HepG2 (cell line): ENCODE data around the gene SPTB. TPM values are rescaled to one million over a fixed set of nuclear protein-coding genes. Genes with fewer than 3 reads are reported as not detected.
A peak's percentile ranks its signal among the peaks of the same experiment; 100 is the strongest.

Experiments used
- ATAC-seq: fragments of 200-7000 bp; cut with Tn5 transposase; 3 replicates; pipeline ENCODE4 v1.9.1; 2020; ENCODE audit warnings: mild to moderate bottlenecking, moderate library complexity
- BruUV-seq: library from RNA; stranded (reverse); fragments of 400-500 nt; replicated peaks from 2 replicates; lab custom pipeline; 2021; lab: Mats Ljungman, UMichigan
- CTCF ChIA-PET: fragments of 300-600 bp; formaldehyde crosslinking; extraction: SDS; loops from one replicate; lab custom pipeline; 2021; ENCODE audit warnings: low total read pairs, inconsistent platforms, low intra/inter-chr PET ratio; lab: Yijun Ruan, JAX
- POLR2A ChIA-PET: fragments of 350-600 bp; sonication (Branson Sonifier 250); formaldehyde crosslinking; loops from one replicate; lab custom pipeline; 2020; ENCODE audit warnings: antibody characterized with exemption, inconsistent platforms; lab: Yijun Ruan, JAX
- DNase-seq: peaks from one replicate; pipeline ENCODE4 v3.0.0-alpha.2; 2015; ENCODE audit warnings: low spot score
- FAIRE-seq: peaks from 3 replicates; lab custom pipeline; 2011; peaks lifted over from hg19 to GRCh38; lab: Jason Lieb, UNC
- H2AFZ ChIP-seq: one replicate; pipeline ENCODE4 v1.6.1; 2011; ENCODE audit warnings: low read length, inconsistent platforms
- H3K27ac ChIP-seq: fragments of 300-600 bp; 3 replicates; pipeline ENCODE4 v1.8.0; 2011; ENCODE audit warnings: mixed run types, mild to moderate bottlenecking, mixed read lengths, low read length, inconsistent platforms; ENCODE audit not compliant: insufficient read depth; ENCODE audit errors: extremely low read length
- H3K27me3 ChIP-seq, 2 experiments: fragments of 200-600 bp in 1 of 2; 2 replicates in 1 of 2; 3 replicates in 1 of 2; pipeline versions ENCODE4 v1.6.0 to v1.8.0; 2011; ENCODE audit warnings: low read length in 2 of 2, mild to moderate bottlenecking in 2 of 2, moderate library complexity in 2 of 2, inconsistent platforms in 1 of 2; ENCODE audit not compliant: insufficient read depth in 2 of 2, control insufficient read depth in 1 of 2
- H3K36me3 ChIP-seq, 2 experiments: fragments of 200-600 bp in 1 of 2; replicated peaks in 1 of 2; 2 replicates in 1 of 2; 3 replicates in 1 of 2; pipeline versions ENCODE4 v1.5.1 to v1.8.0; 2011; ENCODE audit warnings: low read length in 2 of 2, inconsistent platforms in 1 of 2; ENCODE audit not compliant: insufficient read depth in 2 of 2, control insufficient read depth in 1 of 2
- H3K4me1 ChIP-seq: 2 replicates; pipeline ENCODE4 v1.5.1; 2012; ENCODE audit warnings: low read length, inconsistent platforms; ENCODE audit not compliant: insufficient read depth
- H3K4me2 ChIP-seq: 2 replicates; pipeline ENCODE4 v1.6.0; 2011; ENCODE audit warnings: low read depth, low read length, inconsistent platforms
- H3K4me3 ChIP-seq, 3 experiments: fragments of 200-600 bp in 1 of 3; sonication (generic), shearing (Covaris generic) in 1 of 3; replicated peaks in 1 of 3; 2 replicates each; pipeline ENCODE4 v1.5.1; 2011 to 2016; ENCODE audit warnings: low read length in 3 of 3, inconsistent platforms in 2 of 3, low read depth in 2 of 3, mild to moderate bottlenecking in 2 of 3, control low read depth in 1 of 3, mixed read lengths in 1 of 3; ENCODE audit not compliant: insufficient read depth in 1 of 3
- H3K79me2 ChIP-seq: one replicate; pipeline ENCODE4 v1.6.1; 2011; ENCODE audit warnings: low read length, inconsistent platforms; ENCODE audit not compliant: insufficient read depth
- H3K9ac ChIP-seq: 2 replicates; pipeline ENCODE4 v1.6.0; 2011; ENCODE audit warnings: mild to moderate bottlenecking, low read depth, low read length, inconsistent platforms; ENCODE audit not compliant: insufficient read depth
- H3K9me3 ChIP-seq: 2 replicates; pipeline ENCODE4 v1.5.1; 2012; ENCODE audit warnings: mild to moderate bottlenecking, low read length
- H4K20me1 ChIP-seq: 2 replicates; pipeline ENCODE4 v1.6.0; 2011; ENCODE audit warnings: inconsistent platforms, mild to moderate bottlenecking, low read length, moderate library complexity; ENCODE audit not compliant: insufficient read depth
- CBX2 ChIP-seq, 2 experiments: fragments of 200-600 bp in 1 of 2; sonication (generic); formaldehyde crosslinking in 1 of 2; IDR thresholded peaks; 2 replicates each; pipeline versions ENCODE4 v1.7.0 to v1.8.1; 2018 to 2022; ENCODE audit warnings: low read depth in 2 of 2, low read length in 1 of 2, mild to moderate bottlenecking in 1 of 2, missing genetic modification reagents in 1 of 2
- DR1 ChIP-seq: sonication (generic); formaldehyde crosslinking; IDR thresholded peaks from 2 replicates; pipeline ENCODE4 v1.8.0; 2021; ENCODE audit warnings: mild to moderate bottlenecking, missing genetic modification reagents, inconsistent platforms
- ELF4 ChIP-seq: sonication (generic); formaldehyde crosslinking; IDR thresholded peaks from 2 replicates; pipeline ENCODE4 v1.5.0; 2020; ENCODE audit warnings: missing genetic modification reagents, mild to moderate bottlenecking, moderate library complexity, borderline replicate concordance
- ETV6 ChIP-seq: sonication (generic); formaldehyde crosslinking; conservative IDR thresholded peaks from 2 replicates; pipeline ENCODE4 v1.4.0; 2020; ENCODE audit warnings: missing genetic modification reagents
- HMG20B ChIP-seq: conservative IDR thresholded peaks from 2 replicates; pipeline ENCODE4 v1.6.1; 2016; ENCODE audit warnings: missing genetic modification reagents, missing compliant biosample characterization
- HNRNPLL ChIP-seq: fragments of 200-400 bp; formaldehyde crosslinking; IDR thresholded peaks from 2 replicates; pipeline ENCODE4 v1.6.1; 2017; ENCODE audit warnings: mild to moderate bottlenecking, low read depth, low read length; ENCODE audit not compliant: poor library complexity, severe bottlenecking
- IKZF1 ChIP-seq: fragments of 450-650 bp; IDR thresholded peaks from 2 replicates; pipeline ENCODE4 v1.7.1; 2016
- KLF15 ChIP-seq: sonication (generic); formaldehyde crosslinking; IDR thresholded peaks from 2 replicates; pipeline ENCODE4 v1.8.1; 2023; ENCODE audit warnings: borderline replicate concordance, mild to moderate bottlenecking, inconsistent platforms, missing genetic modification reagents, mixed read lengths
- SMARCC2 ChIP-seq: fragments of 450-650 bp; IDR thresholded peaks from 2 replicates; pipeline ENCODE4 v1.6.1; 2017; ENCODE audit warnings: antibody characterized with exemption, mild to moderate bottlenecking
- SOX5 ChIP-seq: IDR thresholded peaks from 2 replicates; pipeline ENCODE4 v1.6.1; 2016; ENCODE audit warnings: borderline replicate concordance
- ZNF33B ChIP-seq: sonication (generic); formaldehyde crosslinking; IDR thresholded peaks from 2 replicates; pipeline ENCODE4 v1.5.1; 2020; ENCODE audit warnings: mild to moderate bottlenecking, missing genetic modification reagents
- ZNF563 ChIP-seq: sonication (generic); formaldehyde crosslinking; IDR thresholded peaks from 2 replicates; pipeline ENCODE4 v1.8.0; 2022; ENCODE audit warnings: mild to moderate bottlenecking, moderate library complexity, missing genetic modification reagents
- ZNF577 ChIP-seq: sonication (generic); formaldehyde crosslinking; IDR thresholded peaks from 2 replicates; pipeline ENCODE4 v1.4.0; 2020; ENCODE audit warnings: mild to moderate bottlenecking, low read depth, missing genetic modification reagents, borderline replicate concordance
- WGBS: methylation state at CpG from one replicate; pipeline ENCODE4 v1.1.6; 2017; ENCODE audit warnings: low lambda C conversion rate; 5-methylcytosine and 5-hydroxymethylcytosine counted together
- in situ Hi-C: cut with HindIII; loops from 2 replicates; pipeline ENCODE4 v1.10.0; 2017; ENCODE audit warnings: low pct_unique_long_range_greater_than_20kb; ENCODE audit not compliant: extremely low pct_ligation_motif_present
- intact Hi-C: fragments of 100-400 bp; cut with micrococcal nuclease; formaldehyde crosslinking; loops from one replicate; pipeline ENCODE4 v1.10.0; 2022; ENCODE audit not compliant: unreplicated experiment
- polyA plus RNA-seq, 8 experiments: library from polyadenylated mRNA; depleted of rRNA in 3 of 8; stranded (reverse) in 7 of 8; unstranded in 1 of 8; fragments of >200 nt; fragmentation: Illumina TruSeq in 4 of 8; extraction: Trizol in 4 of 8; gene quantifications; 2 replicates each; pipeline versions ENCODE4 v1.2.1 to v1.2.3, GENCODE V29; 2011 to 2016; ENCODE audit warnings: low read depth in 4 of 8, missing spikeins in 1 of 8, mixed read lengths in 1 of 8; ENCODE audit not compliant: insufficient read depth in 1 of 8
- total RNA-seq, 5 experiments: library from RNA; depleted of rRNA; stranded (reverse); fragments of >200 nt; fragmentation: Illumina TruSeq; extraction: Trizol; gene quantifications; 2 replicates each; pipeline ENCODE4 v1.2.3, GENCODE V29; 2016; ENCODE audit warnings: low read depth in 1 of 5
- TF ChIP-seq, protein P1 (sequence below): sonication (generic); formaldehyde crosslinking; IDR thresholded peaks from 2 replicates; pipeline ENCODE4 v1.5.1; 2020; ENCODE audit warnings: mild to moderate bottlenecking, missing genetic modification reagents, moderate library complexity
- TF ChIP-seq, protein P2 (sequence below): sonication (generic); formaldehyde crosslinking; conservative IDR thresholded peaks from 2 replicates; pipeline ENCODE4 v1.8.0; 2022; ENCODE audit warnings: missing genetic modification reagents
- TF ChIP-seq, protein P3 (sequence below): IDR thresholded peaks from 2 replicates; pipeline ENCODE4 v1.6.1; 2016; ENCODE audit warnings: mild to moderate bottlenecking, missing biosample characterization, missing genetic modification reagents

The SPTB gene
- total and polyA plus RNA-seq, 2 of the 13 experiments (the other 11 are each of a cell fraction or from before 2014, with no cell fraction given) = 0.01 to 0.02 TPM

DNA sequence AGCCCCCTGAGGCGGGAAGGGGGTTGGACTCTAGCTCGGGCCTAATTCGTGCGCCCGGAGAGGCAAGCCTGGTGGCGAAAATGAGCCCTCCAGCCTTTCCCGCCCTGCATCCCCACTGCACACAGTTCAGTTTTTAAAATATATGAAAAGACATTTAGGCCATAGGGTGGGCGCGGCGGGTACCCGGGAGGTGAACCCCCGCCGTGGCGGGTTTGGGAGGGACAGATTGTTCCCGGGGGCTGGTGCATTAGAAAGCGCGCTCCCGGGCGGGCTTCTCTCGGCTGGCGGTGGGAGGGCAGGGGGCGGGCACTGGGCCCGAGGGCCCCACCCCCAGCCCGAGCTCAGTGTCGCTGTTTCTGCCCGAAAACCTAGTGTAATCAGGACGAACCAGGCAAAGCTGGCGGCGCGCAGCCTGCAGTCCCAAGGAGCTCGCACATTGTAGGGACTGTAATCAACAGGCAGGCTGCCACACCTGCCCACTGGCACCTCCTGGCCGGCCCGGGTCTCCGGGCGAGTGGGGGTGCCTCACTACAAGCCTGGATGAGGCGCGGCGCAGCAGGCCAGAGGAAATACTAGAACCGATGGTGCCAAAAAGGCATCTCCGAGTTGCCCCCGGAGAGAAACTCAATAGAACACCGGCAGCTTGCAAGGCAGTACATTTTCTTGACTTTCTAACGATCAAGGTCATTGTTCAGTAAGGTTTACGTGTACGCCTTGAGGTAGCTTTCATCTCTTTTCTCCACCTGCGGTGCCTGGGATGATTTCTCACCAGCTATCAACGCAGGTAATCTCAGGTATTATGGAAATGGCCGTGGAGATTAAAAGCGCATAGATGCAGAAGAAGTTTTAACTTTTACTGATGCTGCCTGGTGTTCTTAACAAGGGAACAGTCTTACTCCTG lies 764 bp upstream of the SPTB start:
- Histone ChIP-seq H3K4me2 (peak overlapping the region; percentile 81), H3K4me1 (peaks cover 12% of the 10 kb centered on the region), H3K36me3 (no peaks in the 10 kb centered on the region), H4K20me1 (no peaks in the 10 kb centered on the region), H3K27me3 (peaks cover 9 to 47% of the 10 kb centered on the region in 2 experiments), H3K27ac (no peak overlapping the region), H3K79me2 (no peaks in the 10 kb centered on the region), H3K9ac (no peak overlapping the region), H2AFZ (no peak overlapping the region), H3K4me3 (peak overlapping the region; percentile 54 to 68 (median 67)), H3K9me3 (no peaks in the 10 kb centered on the region)
- FAIRE-seq = no peak
- in situ Hi-C loops (loop anchor here (25.0 kb wide), 1 partner anchor 218 kb away; no protein-coding TSS in a partner anchor), intact Hi-C loops (no loop called here)
- peak; percentile 86 for ATAC-seq
- BruUV-seq = no TSS peak
- WGBS = 6% methylated on average over 28 of the region's 49 CpGs
- ChIA-PET POLR2A (no interaction called here), CTCF (no interaction called here)
- no peak for DNase-seq
- TF ChIP-seq ELF4 (CRISPR knock-in tag) (no peak), KLF15 (CRISPR knock-in tag) (no peak), HMG20B (no peak), ZNF577 (CRISPR knock-in tag) (no peak), IKZF1 (no peak), ZNF563 (CRISPR knock-in tag) (0 out of 2 replicates have a peak, but pooled peaks have one; percentile 23), HNRNPLL (peak; percentile 37), CBX2 (IDR thresholded peaks at IDR 0.05; ENCODE audit: low read depth, low read length) (no peak), CBX2 (CRISPR knock-in tag; IDR thresholded peaks at IDR 0.05; ENCODE audit: low read depth) (peak; percentile 35; the same call in 1 of the 2 replicates), DR1 (CRISPR knock-in tag) (no peak), SOX5 (CRISPR knock-in tag) (no peak), ZNF33B (CRISPR knock-in tag) (no peak), ETV6 (CRISPR knock-in tag) (no peak), SMARCC2 (no peak)
- TF ChIP-seq, protein P1, sequence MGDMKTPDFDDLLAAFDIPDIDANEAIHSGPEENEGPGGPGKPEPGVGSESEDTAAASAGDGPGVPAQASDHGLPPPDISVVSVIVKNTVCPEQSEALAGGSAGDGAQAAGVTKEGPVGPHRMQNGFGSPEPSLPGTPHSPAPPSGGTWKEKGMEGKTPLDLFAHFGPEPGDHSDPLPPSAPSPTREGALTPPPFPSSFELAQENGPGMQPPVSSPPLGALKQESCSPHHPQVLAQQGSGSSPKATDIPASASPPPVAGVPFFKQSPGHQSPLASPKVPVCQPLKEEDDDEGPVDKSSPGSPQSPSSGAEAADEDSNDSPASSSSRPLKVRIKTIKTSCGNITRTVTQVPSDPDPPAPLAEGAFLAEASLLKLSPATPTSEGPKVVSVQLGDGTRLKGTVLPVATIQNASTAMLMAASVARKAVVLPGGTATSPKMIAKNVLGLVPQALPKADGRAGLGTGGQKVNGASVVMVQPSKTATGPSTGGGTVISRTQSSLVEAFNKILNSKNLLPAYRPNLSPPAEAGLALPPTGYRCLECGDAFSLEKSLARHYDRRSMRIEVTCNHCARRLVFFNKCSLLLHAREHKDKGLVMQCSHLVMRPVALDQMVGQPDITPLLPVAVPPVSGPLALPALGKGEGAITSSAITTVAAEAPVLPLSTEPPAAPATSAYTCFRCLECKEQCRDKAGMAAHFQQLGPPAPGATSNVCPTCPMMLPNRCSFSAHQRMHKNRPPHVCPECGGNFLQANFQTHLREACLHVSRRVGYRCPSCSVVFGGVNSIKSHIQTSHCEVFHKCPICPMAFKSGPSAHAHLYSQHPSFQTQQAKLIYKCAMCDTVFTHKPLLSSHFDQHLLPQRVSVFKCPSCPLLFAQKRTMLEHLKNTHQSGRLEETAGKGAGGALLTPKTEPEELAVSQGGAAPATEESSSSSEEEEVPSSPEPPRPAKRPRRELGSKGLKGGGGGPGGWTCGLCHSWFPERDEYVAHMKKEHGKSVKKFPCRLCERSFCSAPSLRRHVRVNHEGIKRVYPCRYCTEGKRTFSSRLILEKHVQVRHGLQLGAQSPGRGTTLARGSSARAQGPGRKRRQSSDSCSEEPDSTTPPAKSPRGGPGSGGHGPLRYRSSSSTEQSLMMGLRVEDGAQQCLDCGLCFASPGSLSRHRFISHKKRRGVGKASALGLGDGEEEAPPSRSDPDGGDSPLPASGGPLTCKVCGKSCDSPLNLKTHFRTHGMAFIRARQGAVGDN (CRISPR knock-in tag) = 0 out of 2 replicates have a peak, but pooled peaks have one; percentile 28
- TF ChIP-seq, protein P2, sequence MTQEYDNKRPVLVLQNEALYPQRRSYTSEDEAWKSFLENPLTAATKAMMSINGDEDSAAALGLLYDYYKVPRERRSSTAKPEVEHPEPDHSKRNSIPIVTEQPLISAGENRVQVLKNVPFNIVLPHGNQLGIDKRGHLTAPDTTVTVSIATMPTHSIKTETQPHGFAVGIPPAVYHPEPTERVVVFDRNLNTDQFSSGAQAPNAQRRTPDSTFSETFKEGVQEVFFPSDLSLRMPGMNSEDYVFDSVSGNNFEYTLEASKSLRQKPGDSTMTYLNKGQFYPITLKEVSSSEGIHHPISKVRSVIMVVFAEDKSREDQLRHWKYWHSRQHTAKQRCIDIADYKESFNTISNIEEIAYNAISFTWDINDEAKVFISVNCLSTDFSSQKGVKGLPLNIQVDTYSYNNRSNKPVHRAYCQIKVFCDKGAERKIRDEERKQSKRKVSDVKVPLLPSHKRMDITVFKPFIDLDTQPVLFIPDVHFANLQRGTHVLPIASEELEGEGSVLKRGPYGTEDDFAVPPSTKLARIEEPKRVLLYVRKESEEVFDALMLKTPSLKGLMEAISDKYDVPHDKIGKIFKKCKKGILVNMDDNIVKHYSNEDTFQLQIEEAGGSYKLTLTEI (CRISPR knock-in tag) = no peak
- TF ChIP-seq, protein P3, sequence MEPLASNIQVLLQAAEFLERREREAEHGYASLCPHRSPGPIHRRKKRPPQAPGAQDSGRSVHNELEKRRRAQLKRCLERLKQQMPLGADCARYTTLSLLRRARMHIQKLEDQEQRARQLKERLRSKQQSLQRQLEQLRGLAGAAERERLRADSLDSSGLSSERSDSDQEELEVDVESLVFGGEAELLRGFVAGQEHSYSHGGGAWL = 0 out of 2 replicates have a peak, but pooled peaks have one; percentile 29
